IPS-15b (cell line): ENCODE results near the gene EPS8L1.

Experiments
- H3K27me3 ChIP-seq: one replicate; pipeline ENCODE4 v1.6.1; 2013; ENCODE audit warnings: low read length; ENCODE audit not compliant: control insufficient read depth, insufficient read depth
- H3K36me3 ChIP-seq: one replicate; pipeline ENCODE4 v1.6.1; 2013; ENCODE audit warnings: low read length; ENCODE audit not compliant: control insufficient read depth, insufficient read depth
- H3K4me1 ChIP-seq: one replicate; pipeline ENCODE4 v1.6.1; 2013; ENCODE audit warnings: mild to moderate bottlenecking, low read length; ENCODE audit not compliant: control insufficient read depth, insufficient read depth
- H3K4me3 ChIP-seq: one replicate; pipeline ENCODE4 v1.5.1; 2013; ENCODE audit warnings: low read depth, low read length
- H3K9ac ChIP-seq: one replicate; pipeline ENCODE4 v1.6.1; 2013; ENCODE audit warnings: low read depth, mild to moderate bottlenecking, low read length
- H3K9me3 ChIP-seq: one replicate; pipeline ENCODE4 v1.6.1; 2013; ENCODE audit warnings: mild to moderate bottlenecking, low read length; ENCODE audit not compliant: control insufficient read depth, insufficient read depth

EPS8L1 gene

GRCh38 chr19:55071129-55071502 lies 4.6 kb upstream of the EPS8L1 start:
- peaks cover 17% of the 10 kb centered on the region for H3K4me1 ChIP-seq
- no peak overlapping the region for H3K9ac ChIP-seq

GRCh38 chr19:55071913-55072312 lies 3.8 kb upstream of the EPS8L1 start:
- H3K36me3 ChIP-seq: no peaks in the 10 kb centered on the region
- no peak overlapping the region for H3K9ac ChIP-seq
- no peak overlapping the region for H3K4me3 ChIP-seq
- peaks cover 51% of the 10 kb centered on the region for H3K27me3 ChIP-seq
- H3K9me3 ChIP-seq: no peaks in the 10 kb centered on the region
- H3K4me1 ChIP-seq: peaks cover 21% of the 10 kb centered on the region

More at GRCh38 chr19:55071129-55071502, 4.6 kb upstream of the EPS8L1 start:
- no peaks in the 10 kb centered on the region for H3K9me3 ChIP-seq
- no peak overlapping the region for H3K4me3 ChIP-seq
- no peaks in the 10 kb centered on the region for H3K36me3 ChIP-seq
- H3K27me3 ChIP-seq: peaks cover 59% of the 10 kb centered on the region

- peaks cover 33% of the 10 kb centered on the region for H3K27me3 ChIP-seq
- H3K36me3 ChIP-seq: peaks cover 2% of the 10 kb centered on the region
- H3K4me3 ChIP-seq: peak overlapping the region; percentile 31
- H3K9me3 ChIP-seq: no peaks in the 10 kb centered on the region
- H3K4me1 ChIP-seq: peaks cover 13% of the 10 kb centered on the region
- no peak overlapping the region for H3K9ac ChIP-seq
These were observed 652 bp downstream of the EPS8L1 start for GRCh38 chr19:55076321-55076720.

- H3K9me3 ChIP-seq: no peaks in the 10 kb centered on the region
- H3K9ac ChIP-seq: no peak overlapping the region
- H3K36me3 ChIP-seq: peaks cover 2% of the 10 kb centered on the region
- H3K27me3 ChIP-seq: peaks cover 30% of the 10 kb centered on the region
- peaks cover 8% of the 10 kb centered on the region for H3K4me1 ChIP-seq
- no peak overlapping the region for H3K4me3 ChIP-seq
These were observed 1.4 kb downstream of the EPS8L1 start for GRCh38 chr19:55077106-55077505.

- Histone ChIP-seq H3K9me3 (no peaks in the 10 kb centered on the region), H3K36me3 (peaks cover 2% of the 10 kb centered on the region), H3K4me3 (no peak overlapping the region), H3K4me1 (peaks cover 8% of the 10 kb centered on the region), H3K9ac (no peak overlapping the region), H3K27me3 (peaks cover 23% of the 10 kb centered on the region)
These were observed 3.3 kb downstream of the EPS8L1 start for GRCh38 chr19:55078996-55079395.

- H3K9ac ChIP-seq: no peak overlapping the region
- H3K27me3 ChIP-seq: peaks cover 23% of the 10 kb centered on the region
- H3K9me3 ChIP-seq: no peaks in the 10 kb centered on the region
- peaks cover 2% of the 10 kb centered on the region for H3K36me3 ChIP-seq
- peaks cover 8% of the 10 kb centered on the region for H3K4me1 ChIP-seq
- H3K4me3 ChIP-seq: peak overlapping the region; percentile 94
These were observed 3.9 kb downstream of the EPS8L1 start for GRCh38 chr19:55079400-55080038.

- Histone ChIP-seq H3K9ac (peak overlapping the region; percentile 70), H3K4me1 (peaks cover 5% of the 10 kb centered on the region), H3K36me3 (peaks cover 2% of the 10 kb centered on the region)
These were observed 4.7 kb downstream of the EPS8L1 start for GRCh38 chr19:55080121-55080967.

GRCh38 chr19:55080968-55081769 lies 5.5 kb downstream of the EPS8L1 start:
- H3K36me3 ChIP-seq: peaks cover 2% of the 10 kb centered on the region
- peaks cover 5% of the 10 kb centered on the region for H3K4me1 ChIP-seq
- H3K27me3 ChIP-seq: peaks cover 36% of the 10 kb centered on the region
- no peaks in the 10 kb centered on the region for H3K9me3 ChIP-seq
- peak overlapping the region; percentile 94 for H3K4me3 ChIP-seq
- H3K9ac ChIP-seq: peak overlapping the region; percentile 70

More at GRCh38 chr19:55080121-55080967, 4.7 kb downstream of the EPS8L1 start:
- H3K27me3 ChIP-seq: peaks cover 28% of the 10 kb centered on the region
- H3K9me3 ChIP-seq: no peaks in the 10 kb centered on the region
- peak overlapping the region; percentile 94 for H3K4me3 ChIP-seq

- Histone ChIP-seq H3K9ac (no peak overlapping the region), H3K4me3 (peak overlapping the region; percentile 75)
These were observed 6.0 kb downstream of the EPS8L1 start for GRCh38 chr19:55081770-55082019.

GRCh38 chr19:55082020-55082851 lies 6.6 kb downstream of the EPS8L1 start:
- H3K9ac ChIP-seq: no peak overlapping the region
- H3K9me3 ChIP-seq: no peaks in the 10 kb centered on the region
- peak overlapping the region; percentile 75 for H3K4me3 ChIP-seq
- peaks cover 35% of the 10 kb centered on the region for H3K27me3 ChIP-seq
- H3K4me1 ChIP-seq: peaks cover 2% of the 10 kb centered on the region
- peaks cover 2% of the 10 kb centered on the region for H3K36me3 ChIP-seq

More at GRCh38 chr19:55081770-55082019, 6.0 kb downstream of the EPS8L1 start:
- peaks cover 2% of the 10 kb centered on the region for H3K36me3 ChIP-seq
- peaks cover 3% of the 10 kb centered on the region for H3K4me1 ChIP-seq
- H3K9me3 ChIP-seq: no peaks in the 10 kb centered on the region
- H3K27me3 ChIP-seq: peaks cover 36% of the 10 kb centered on the region
